CD4-positive, alpha-beta T cell treated with Interferon gamma for 1 hour (primary cell): Measurements from ENCODE around the gene SF3B5.
A peak's percentile ranks its signal among the peaks of the same experiment; 100 is the strongest.
"Not testable (repeated sequence)": the region's sequence is repeated elsewhere in the genome, so short reads cannot be mapped to it uniquely, and the experiment has no call there.

Source experiments
- DNase-seq: peaks from one replicate; pipeline ENCODE4 v3.0.0-alpha.2; 2020

Gene SF3B5

GRCh38 chr6:144062786-144063185 lies 32.6 kb downstream of the SF3B5 start:
- DNase-seq, result no peak

- no peak for DNase-seq
Observed at GRCh38 chr6:144059139-144059538, 36.2 kb downstream of the SF3B5 start.

- peak; percentile 33 for DNase-seq
Observed at GRCh38 chr6:144055121-144055931, 40.0 kb downstream of the SF3B5 start.

GRCh38 chr6:144053601-144054000 lies 41.8 kb downstream of the SF3B5 start:
- DNase-seq, result no peak

- no peak for DNase-seq
Observed at GRCh38 chr6:144052488-144052887, 42.9 kb downstream of the SF3B5 start.

GRCh38 chr6:144049386-144049785 lies 46.0 kb downstream of the SF3B5 start:
- no peak for DNase-seq

GRCh38 chr6:144047688-144048087 lies 47.7 kb downstream of the SF3B5 start:
- no peak for DNase-seq

- not testable (repeated sequence) for DNase-seq
Observed at GRCh38 chr6:144046672-144047071, 48.7 kb downstream of the SF3B5 start.

GRCh38 chr6:144044989-144045388 lies 50.4 kb downstream of the SF3B5 start:
- not testable (repeated sequence) for DNase-seq
